MM.1S (cell line): ENCODE data around the gene ADAMTSL3.
"Not testable (repeated sequence)": the region's sequence is repeated elsewhere in the genome, so short reads cannot be mapped to it uniquely, and the experiment has no call there.

Experiments
- DNase-seq: peaks from one replicate; pipeline ENCODE4 v3.0.0-alpha.2; 2015
- H2AFZ ChIP-seq: fragments of 300-600 bp; sonication (generic); 2 replicates; pipeline ENCODE4 v1.6.0; 2016; ENCODE audit warnings: antibody characterized with exemption, low read length
- H3F3A ChIP-seq: fragments of 300-600 bp; sonication (generic); 2 replicates; pipeline ENCODE4 v1.6.1; 2016; ENCODE audit warnings: mild to moderate bottlenecking, antibody characterized with exemption, low read length, moderate library complexity, mixed read lengths; ENCODE audit not compliant: insufficient read depth
- H3K27ac ChIP-seq: fragments of 300-600 bp; sonication (generic); 2 replicates; pipeline ENCODE4 v1.5.1; 2016; ENCODE audit warnings: mild to moderate bottlenecking, low read length
- H3K27me3 ChIP-seq: fragments of 300-600 bp; sonication (generic); replicated peaks from 2 replicates; pipeline ENCODE4 v1.6.0; 2016; ENCODE audit warnings: low read length; ENCODE audit not compliant: insufficient read depth
- H3K36me3 ChIP-seq: fragments of 300-600 bp; sonication (generic); replicated peaks from 2 replicates; pipeline ENCODE4 v1.6.1; 2016; ENCODE audit warnings: mild to moderate bottlenecking, low read length, mixed read lengths; ENCODE audit not compliant: insufficient read depth
- H3K4me1 ChIP-seq: fragments of 300-600 bp; sonication (generic); 2 replicates; pipeline ENCODE4 v1.6.1; 2016; ENCODE audit warnings: low read length, mixed read lengths
- H3K4me2 ChIP-seq: fragments of 300-600 bp; sonication (generic); 2 replicates; pipeline ENCODE4 v1.6.0; 2016; ENCODE audit warnings: low read depth, low read length
- H3K4me3 ChIP-seq: fragments of 300-600 bp; sonication (generic); 2 replicates; pipeline ENCODE4 v1.5.1; 2016; ENCODE audit warnings: low read length, mixed read lengths
- H3K79me2 ChIP-seq: fragments of 300-600 bp; sonication (generic); 2 replicates; pipeline ENCODE4 v1.6.1; 2016; ENCODE audit warnings: mixed run types, low read length, mixed read lengths
- H3K9ac ChIP-seq: fragments of 300-600 bp; sonication (generic); 2 replicates; pipeline ENCODE4 v1.6.1; 2016; ENCODE audit warnings: low read length, mixed read lengths
- H3K9me2 ChIP-seq: fragments of 300-600 bp; sonication (generic); replicated peaks from 2 replicates; pipeline ENCODE4 v1.6.1; 2016; ENCODE audit warnings: mild to moderate bottlenecking, low read length, mixed read lengths; ENCODE audit not compliant: insufficient read depth
- H3K9me3 ChIP-seq: fragments of 300-600 bp; sonication (generic); replicated peaks from 2 replicates; pipeline ENCODE4 v1.6.1; 2016; ENCODE audit warnings: mild to moderate bottlenecking, low read length, mixed read lengths; ENCODE audit not compliant: insufficient read depth
- H4K20me1 ChIP-seq: fragments of 300-600 bp; sonication (generic); 2 replicates; pipeline ENCODE4 v1.6.1; 2016; ENCODE audit warnings: mild to moderate bottlenecking, low read length, moderate library complexity, mixed read lengths; ENCODE audit not compliant: insufficient read depth
- CTCF ChIP-seq: fragments of 300-600 bp; sonication (generic); IDR thresholded peaks from 2 replicates; pipeline ENCODE4 v1.5.1; 2016; ENCODE audit warnings: antibody characterized with exemption, low read length, mixed read lengths
- EZH2 ChIP-seq: fragments of 300-600 bp; sonication (generic); optimal IDR thresholded peaks from 2 replicates; pipeline ENCODE3; 2017; ENCODE audit warnings: low read depth, mild to moderate bottlenecking, antibody characterized with exemption, low read length, mixed read lengths
- EZH2phosphoT487 ChIP-seq: fragments of 300-600 bp; sonication (generic); IDR thresholded peaks from 2 replicates; pipeline ENCODE4 v1.6.1; 2018; ENCODE audit warnings: antibody characterized with exemption, low read length

The ADAMTSL3 gene

GRCh38 chr15:83961311-83961710, 307.4 kb downstream of the ADAMTSL3 start:
- Histone ChIP-seq H3K9me3 (no peaks in the 10 kb centered on the region), H4K20me1 (no peaks in the 10 kb centered on the region), H3K4me3 (no peak overlapping the region), H2AFZ (no peak overlapping the region), H3F3A (no peaks in the 10 kb centered on the region), H3K9ac (no peak overlapping the region), H3K4me1 (peaks cover 4% of the 10 kb centered on the region), H3K9me2 (no peaks in the 10 kb centered on the region), H3K36me3 (no peaks in the 10 kb centered on the region), H3K27ac (no peak overlapping the region), H3K27me3 (no peaks in the 10 kb centered on the region), H3K79me2 (no peaks in the 10 kb centered on the region), H3K4me2 (no peak overlapping the region)
- no peak for DNase-seq
- no peak for TF ChIP-seq EZH2
- no peak for TF ChIP-seq EZH2phosphoT487
- TF ChIP-seq CTCF, result no peak

GRCh38 chr15:83964967-83965366, 311.0 kb downstream of the ADAMTSL3 start:
- not testable (repeated sequence) for H3K9me2 ChIP-seq, H3K27me3 ChIP-seq, DNase-seq, H3K4me3 ChIP-seq, H3K4me2 ChIP-seq, H4K20me1 ChIP-seq, H3K9ac ChIP-seq, H3K4me1 ChIP-seq, H2AFZ ChIP-seq, H3K79me2 ChIP-seq, H3K9me3 ChIP-seq, H3F3A ChIP-seq, H3K36me3 ChIP-seq, H3K27ac ChIP-seq

- TF ChIP-seq EZH2phosphoT487, result no peak
- no peak for TF ChIP-seq CTCF
- TF ChIP-seq EZH2, result no peak
- Histone ChIP-seq H3K9me2 (no peaks in the 10 kb centered on the region), H3K4me1 (no peaks in the 10 kb centered on the region), H3K9me3 (no peaks in the 10 kb centered on the region), H3K9ac (no peak overlapping the region), H2AFZ (no peak overlapping the region), H3K27me3 (no peaks in the 10 kb centered on the region), H3K79me2 (no peaks in the 10 kb centered on the region), H4K20me1 (no peaks in the 10 kb centered on the region), H3F3A (no peaks in the 10 kb centered on the region), H3K4me3 (no peak overlapping the region), H3K36me3 (no peaks in the 10 kb centered on the region), H3K4me2 (no peak overlapping the region), H3K27ac (no peak overlapping the region)
- DNase-seq, result no peak
These were observed 316.5 kb downstream of the ADAMTSL3 start for GRCh38 chr15:83970295-83970890.

GRCh38 chr15:83971992-83972391, 318.1 kb downstream of the ADAMTSL3 start:
- H3K27ac ChIP-seq, result no peak overlapping the region
- TF ChIP-seq CTCF, result no peak
- no peak for TF ChIP-seq EZH2phosphoT487
- no peak for TF ChIP-seq EZH2

More at GRCh38 chr15:83971992-83972391, 318.1 kb downstream of the ADAMTSL3 start:
- Histone ChIP-seq H3F3A (no peaks in the 10 kb centered on the region), H3K9me3 (no peaks in the 10 kb centered on the region), H2AFZ (no peak overlapping the region), H3K4me2 (no peak overlapping the region), H4K20me1 (no peaks in the 10 kb centered on the region), H3K9ac (no peak overlapping the region), H3K4me3 (no peak overlapping the region), H3K4me1 (no peaks in the 10 kb centered on the region), H3K9me2 (no peaks in the 10 kb centered on the region), H3K36me3 (no peaks in the 10 kb centered on the region), H3K27me3 (no peaks in the 10 kb centered on the region), H3K79me2 (no peaks in the 10 kb centered on the region)
- DNase-seq, result no peak
